Bone marrow (tissue), 2 donors: ENCODE measurements around the gene PNO1.
"Not testable (repeated sequence)": the region's sequence is repeated elsewhere in the genome, so short reads cannot be mapped to it uniquely, and the experiment has no call there.

ENCODE experiments used
- DNase-seq, 2 donors: peaks; one replicate each; lab custom pipeline; 2025; lab: John Stamatoyannopoulos, UW

The PNO1 gene

DNA sequence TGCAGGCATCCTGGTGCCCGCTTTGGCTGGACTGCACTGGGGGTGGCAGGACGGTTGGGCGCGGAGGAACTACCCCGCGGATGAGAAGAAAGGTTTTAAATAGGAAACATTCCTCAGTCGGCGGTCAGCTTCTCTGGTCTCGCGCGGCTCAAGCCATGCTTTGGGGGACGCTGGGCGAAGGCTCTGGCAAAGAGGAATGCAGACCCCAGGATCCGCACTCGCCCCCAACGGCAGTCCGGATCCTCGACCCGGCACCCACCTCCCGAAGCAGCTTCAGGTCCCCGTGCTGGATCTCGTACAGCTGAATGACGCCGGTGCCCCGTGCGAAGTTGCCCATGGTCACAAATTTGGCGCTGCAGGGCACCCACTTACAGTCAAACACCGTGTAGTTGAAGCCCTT, 686 bp upstream of the PNO1 start:
- peak in 1 of 2 donors; percentile 83 for DNase-seq

DNA sequence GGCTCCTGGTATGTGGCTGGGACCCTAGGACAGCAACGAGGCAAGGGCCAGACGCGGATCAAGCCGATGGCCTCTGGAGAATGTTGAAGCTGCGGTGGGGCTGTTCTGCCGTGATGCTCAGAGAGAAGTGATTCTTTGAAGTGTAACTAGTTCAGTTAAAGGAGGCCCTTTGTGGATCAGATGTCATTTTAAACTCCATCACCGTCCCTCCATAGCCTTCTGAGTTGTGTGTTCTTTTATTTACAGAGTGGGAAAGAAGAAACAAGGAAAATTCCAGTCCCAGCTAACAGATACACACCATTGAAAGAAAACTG, 403 bp downstream of the PNO1 start:
- no peak for DNase-seq

DNA sequence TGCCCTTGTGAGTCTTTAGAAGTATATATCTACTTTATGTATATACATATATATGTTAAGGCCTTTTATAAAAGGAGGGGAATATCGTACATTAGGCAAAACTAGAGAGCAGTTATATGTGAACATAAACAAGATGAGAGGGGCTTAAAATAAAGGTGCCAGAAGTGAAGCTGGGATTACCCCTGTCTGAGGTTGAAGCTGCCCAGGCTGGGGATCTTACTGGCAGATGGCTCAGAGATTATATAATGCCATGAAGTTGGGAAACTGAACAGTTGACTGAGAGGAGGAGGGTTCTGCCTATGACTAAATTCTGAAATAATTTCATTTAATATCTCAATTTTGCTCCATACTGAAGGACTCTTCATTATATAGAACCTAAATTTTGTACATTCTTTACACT, 6.0 kb downstream of the PNO1 start:
- DNase-seq, result no peak

DNA sequence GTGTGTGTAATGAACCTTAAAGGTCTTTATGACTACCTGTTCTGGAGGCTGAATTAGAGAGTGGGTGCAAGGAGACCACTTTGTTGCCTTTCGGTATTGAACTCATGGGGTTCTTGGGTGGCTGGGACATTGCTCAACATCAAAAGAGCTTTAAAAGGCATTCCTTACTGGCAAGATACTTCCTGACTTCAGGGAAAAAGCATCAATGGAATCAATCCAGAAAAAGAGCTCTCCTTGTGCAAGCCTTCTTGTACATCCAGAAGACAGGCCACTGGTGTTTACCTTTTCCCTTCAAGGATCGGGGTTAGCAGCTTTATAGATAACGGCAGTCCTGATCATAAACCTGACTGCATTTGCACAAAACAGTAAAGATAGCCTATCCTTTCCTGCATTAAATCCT, 9.5 kb downstream of the PNO1 start:
- DNase-seq, result no peak

DNA sequence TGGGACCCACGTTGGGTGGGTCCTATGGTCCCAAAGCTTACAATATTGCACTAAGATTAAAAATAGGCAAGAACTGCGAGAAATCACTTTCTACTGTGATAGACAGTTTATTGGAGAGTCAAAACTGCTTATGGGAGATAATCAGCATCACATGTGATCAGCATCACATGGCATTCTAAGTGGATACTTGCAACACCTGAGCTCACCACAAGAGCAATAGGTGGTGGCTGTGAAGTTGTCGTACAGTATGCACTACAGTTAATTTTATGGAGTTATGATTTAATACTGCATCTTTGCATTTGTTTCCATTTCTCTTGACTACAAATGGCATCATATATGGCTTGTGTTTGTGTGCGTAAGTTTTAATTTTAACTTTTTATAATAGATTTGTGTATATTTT, 11.6 kb downstream of the PNO1 start:
- DNase-seq, result no peak

DNA sequence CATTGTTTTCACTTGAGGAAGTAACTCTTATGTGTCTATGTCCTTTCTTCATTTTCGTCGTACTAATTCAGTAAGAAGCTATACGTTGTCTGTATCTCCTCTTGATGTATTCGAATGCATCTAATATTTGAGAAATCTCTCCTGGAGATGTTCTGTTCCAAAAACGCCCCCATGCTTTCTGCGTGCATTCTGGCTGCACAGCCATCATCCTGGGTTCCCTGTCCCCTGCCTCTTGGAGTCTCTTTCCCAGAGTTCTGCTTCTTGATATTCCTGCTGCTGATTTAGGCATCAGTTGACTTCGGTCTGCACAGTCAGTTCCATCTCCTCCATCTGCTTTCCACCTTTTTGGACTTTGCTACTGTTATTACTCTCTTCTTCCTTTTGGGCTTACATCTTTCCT, 13.5 kb downstream of the PNO1 start:
- no peak for DNase-seq

DNA sequence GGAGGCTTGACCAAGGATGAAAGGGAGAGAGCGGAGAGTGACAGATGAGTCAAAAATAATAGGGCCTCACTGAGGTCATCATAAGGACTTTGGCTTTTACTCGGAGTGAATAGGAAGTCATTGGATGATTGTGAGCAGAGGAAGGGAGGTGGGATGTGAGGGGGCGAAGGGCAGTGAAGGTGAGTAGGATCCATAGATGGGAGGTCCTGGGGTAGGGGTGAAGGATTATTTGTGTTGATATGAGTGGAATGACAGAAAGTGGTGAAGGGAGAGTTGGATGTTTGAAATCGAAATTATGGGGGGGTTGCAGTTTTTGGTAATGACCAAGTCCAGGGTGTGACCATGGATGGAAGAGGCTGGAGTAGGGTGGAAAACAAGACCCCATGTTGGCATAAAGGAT, 14.0 kb downstream of the PNO1 start:
- no peak for DNase-seq

DNA sequence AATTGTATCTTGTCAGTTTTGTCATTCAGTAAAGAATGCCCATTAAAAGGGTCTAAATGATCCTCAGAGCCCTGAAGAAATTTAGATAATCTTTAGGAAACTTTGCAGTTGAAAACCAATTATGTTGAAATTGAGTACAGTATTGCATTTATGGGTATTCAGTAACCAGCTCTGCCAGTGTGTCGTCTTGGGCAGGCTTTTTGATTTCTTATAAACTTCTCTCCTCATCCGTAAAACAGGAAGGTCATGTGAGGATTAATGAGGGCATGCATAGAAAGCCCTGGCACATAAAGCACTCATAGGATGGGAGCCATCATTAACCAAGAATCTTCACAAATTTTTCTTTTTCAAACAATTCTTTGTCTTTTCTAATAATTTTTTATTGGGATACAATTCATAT, 14.8 kb downstream of the PNO1 start:
- no peak for DNase-seq

DNA sequence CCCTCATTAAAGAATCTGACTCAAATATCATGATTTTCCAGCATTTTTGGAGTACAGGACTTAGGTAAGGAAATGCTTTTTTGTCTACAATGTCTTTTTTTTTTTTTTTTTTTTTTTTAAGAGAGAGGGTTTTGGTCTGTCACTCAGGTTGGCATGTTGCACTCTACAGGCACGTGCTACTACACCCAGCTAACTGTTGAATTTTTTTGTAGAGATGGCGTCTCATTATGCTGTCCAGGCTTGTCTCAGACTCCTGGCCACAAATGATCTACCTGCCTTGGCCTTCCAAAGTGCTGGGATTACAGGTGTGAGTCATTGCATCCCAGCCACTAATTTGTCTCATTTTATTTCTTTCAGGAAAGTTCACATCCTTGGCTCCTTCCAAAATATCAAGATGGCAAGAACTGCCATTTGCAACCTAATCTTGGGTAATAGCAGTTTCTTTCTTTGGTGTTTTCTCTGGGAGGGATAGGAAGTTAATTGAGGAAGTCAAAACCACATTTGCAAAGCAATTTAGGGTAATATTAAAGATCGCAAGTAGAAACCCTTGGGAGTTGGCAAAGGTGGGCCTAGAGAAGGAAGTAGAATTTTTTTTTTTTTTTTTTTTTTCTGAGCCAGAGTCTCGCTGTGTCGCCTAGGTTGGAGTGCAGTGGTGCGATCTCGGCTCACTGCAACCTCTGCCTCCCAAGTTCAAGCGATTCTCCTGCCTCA, 15.5 kb downstream of the PNO1 start:
- peak in 1 of 2 donors; percentile 75 for DNase-seq

DNA sequence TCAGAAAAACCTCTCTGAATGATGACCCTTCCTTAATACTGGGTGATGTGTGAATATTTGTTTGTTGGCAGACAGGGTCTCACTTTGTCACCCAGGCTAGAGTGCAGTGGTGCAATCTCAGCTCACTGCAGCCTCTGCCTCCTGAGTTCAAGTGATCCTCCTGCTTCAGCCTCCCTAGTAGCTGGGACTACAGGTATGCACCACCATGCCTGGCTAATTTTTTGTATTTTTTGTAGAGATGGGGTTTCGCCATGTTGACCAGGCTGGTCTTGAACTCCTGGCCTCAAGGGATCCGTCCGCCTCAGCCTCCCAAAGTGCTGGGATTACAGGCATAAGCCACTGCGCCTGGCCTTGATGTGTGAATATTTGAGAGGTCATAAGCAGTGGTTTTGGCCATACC, 17.5 kb downstream of the PNO1 start:
- DNase-seq, result not testable (repeated sequence)

DNA sequence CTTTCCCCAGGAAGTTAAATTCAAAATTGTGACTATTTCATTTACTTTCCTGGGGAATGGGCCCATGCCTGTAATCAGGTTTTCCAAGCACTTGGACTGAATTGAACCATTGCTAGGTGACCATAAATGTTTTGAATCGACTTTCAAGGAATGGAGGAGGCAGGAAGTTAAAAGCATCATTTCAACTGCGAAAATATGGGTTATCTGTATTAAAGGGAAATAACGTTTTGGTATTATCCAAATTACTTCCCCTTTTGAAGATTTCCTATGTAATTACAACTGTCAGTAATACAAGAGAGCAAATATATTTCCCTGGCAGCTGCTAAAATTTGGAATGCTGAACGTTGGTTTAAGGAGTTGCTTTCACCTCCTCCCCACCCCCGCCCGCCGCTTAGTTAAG, 19.0 kb downstream of the PNO1 start:
- DNase-seq, result no peak

DNA sequence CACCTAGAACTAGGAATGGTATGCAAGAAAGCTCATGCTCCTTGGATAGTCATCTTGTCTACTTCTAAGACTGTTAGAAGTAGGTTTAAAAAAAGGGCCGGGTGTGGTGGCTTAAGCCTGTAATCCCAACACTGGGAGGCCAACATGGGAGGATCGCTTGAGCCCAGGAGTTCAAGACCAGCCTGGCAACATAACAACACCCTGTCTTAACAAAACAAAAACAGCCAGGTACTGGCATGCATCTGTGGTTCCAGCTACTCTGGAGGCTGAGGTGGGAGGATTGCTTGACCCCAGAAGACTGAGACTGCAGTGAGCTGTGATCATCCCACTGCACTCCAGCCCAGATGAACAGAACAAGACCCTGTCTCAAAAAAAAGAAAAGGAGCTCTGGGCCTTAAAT, 19.9 kb downstream of the PNO1 start:
- no peak for DNase-seq

DNA sequence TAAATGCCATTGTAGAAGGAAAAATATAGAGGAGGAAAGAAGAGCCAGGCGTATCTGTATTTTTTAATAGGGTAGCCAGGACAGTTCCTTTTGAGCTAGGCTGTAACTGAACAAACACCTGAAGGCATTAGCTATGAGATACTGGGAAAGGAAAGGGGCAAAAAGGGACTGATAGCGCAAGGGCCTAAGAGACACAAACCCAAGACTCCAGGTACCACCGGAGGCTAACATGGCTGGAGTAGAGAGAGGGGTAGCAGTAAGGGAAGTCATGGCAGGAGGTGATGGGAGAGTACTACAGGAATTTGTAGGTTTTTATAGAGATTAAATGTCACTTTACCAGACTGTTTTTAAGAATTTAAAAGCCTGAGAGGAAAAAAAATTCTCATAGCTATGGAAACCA, 20.7 kb downstream of the PNO1 start:
- no peak for DNase-seq

DNA sequence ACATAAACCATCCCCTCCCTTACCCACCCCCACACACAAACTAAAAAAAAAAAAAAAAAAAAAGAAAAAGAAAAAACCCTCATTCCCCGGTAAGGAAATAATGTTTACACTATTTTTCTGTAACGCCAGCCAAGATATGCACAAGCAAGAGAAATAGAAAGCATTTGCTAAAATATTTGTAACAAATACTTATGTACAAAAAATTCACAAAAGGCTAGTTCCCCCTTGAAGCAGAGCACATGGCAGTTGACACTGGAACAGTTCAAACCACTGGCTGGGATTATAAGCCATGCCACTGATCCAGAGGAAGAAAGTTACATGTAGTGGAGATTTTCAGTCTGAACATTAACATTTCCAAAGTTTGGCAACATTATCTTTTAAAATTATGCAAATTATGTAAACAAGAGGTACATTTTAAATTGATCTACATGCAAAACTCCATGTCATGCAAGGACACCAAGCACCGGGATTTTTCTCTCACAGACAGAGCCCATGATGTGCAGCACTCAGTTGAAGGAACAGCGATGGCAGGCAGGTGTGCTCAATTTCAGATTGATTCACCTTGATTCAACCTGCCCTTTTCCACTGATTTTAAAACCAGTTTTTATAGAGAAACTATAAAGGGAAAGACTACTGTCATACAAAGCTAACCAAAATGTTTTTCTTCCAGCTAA, 21.4 kb downstream of the PNO1 start:
- no peak for DNase-seq

DNA sequence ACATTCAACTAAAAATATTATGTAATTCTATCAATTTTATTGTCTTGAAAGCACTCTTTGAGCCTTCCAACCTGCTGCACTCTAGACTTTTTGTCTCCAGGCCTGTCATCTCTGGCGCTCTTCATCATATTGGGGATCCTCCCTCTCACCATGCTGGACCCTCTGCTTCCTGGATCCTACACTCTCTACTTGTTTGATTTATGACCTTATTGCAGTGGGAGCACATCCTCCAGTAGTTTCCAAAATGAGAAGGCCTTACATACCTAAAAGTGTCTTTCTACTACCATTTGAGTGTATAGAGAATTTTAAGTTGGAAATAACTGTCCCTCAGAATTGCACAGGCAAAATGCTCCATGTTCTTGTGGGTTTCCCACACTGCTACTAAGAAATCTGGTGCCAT, 25.2 kb downstream of the PNO1 start:
- DNase-seq, result no peak

DNA sequence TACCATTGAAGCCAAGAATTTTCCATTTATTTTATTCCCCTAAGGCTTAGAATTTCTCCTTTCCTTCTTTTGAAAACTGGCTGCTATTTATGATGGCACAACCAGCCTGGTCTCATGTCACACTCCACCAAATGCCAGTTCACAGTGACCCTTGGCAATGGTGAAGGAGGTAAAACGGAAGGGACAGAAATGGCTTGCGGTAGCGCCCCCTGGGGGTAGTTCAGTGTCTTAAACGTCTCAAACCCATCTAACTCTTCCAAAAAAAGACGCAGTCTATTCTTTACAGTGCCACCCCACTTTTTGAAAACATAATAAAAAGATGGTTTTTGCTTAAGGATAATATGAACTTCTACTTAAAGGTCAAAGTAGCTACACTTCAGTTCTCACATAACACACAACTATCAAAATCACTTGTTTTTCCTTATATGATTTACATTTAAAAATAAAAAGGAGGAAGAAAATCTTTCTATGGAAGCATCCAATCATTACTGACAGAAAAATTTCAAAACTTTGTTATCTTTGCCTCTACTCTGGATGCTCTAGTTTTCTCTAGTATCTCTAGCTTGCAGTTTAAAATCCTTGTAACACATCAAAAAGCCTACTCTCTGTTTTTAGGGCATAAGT, 28.0 kb downstream of the PNO1 start:
- DNase-seq, result peak in 1 of 2 donors; percentile 11

DNA sequence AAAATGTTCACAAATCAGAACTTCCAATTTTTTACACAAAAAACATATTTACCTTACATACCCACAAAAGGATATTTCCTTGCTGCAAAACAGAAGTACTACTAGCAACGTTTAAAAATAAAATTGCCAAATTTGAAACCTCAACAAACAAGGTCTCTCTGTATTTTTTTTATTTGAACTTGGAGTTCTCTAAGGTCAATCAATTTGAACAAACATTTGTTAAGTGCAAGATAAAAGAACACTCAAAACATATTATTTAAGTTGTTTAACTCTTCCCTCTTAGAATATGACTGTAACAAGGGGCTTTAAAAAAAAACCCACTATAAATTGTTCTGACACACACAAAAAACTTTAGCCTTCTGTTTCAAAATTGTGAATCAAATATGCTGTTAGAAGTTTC, 29.6 kb downstream of the PNO1 start:
- no peak for DNase-seq

DNA sequence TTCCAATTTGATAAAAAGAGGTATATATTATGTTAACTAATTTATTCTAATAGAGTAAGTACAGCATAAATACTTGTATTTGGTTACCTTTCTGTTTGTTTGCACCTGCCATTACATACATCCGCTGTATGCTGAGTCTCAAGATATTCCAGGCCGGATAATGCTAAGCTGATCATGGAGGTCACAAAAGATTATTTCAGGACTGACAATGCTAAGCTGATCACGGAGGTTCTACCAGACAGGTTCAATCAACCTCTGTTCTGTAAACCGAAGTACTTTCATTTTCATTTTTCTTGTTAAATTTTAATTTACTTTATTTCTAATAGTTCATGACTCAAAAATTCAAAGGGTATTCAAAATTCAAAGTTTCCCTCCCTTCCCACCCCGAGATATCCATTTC, 31.1 kb downstream of the PNO1 start:
- DNase-seq, result no peak

DNA sequence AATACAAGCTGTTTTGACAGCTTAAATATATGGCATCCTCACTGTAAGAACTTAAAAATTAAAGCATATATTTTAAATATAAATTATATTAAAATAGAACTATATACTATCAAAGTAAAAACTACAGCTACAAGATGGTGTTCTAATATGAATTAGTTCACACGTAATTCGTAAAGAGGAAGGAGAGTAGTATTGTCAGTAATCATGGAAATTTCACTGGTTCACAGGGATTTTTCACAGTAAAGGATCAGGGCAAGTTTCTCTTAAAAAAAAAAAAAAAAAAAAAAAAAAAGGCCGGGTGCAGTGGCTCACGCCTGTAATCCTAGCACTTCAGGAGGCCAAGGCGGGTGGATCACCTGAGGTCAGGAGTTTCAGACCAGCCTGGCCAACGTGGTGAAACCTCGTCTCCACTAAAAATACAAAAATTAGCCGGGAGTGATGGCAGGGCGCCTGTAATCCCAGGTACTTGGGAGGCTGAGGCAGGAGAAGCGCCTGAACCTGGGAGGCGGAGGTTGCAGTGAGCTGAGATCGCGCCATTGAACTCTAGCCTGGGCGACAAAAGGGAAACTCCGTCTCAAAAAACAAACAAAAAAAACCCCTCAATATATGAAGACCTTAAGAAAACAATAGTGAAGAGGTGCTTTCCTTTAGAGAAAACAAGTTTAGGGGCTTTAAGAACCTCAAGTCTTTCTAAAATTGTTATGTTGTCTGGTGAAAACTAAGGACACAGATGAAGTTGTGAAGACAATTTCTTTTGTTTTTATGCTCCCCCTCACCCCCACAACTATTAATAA, 32.5 kb downstream of the PNO1 start:
- DNase-seq, result no peak

DNA sequence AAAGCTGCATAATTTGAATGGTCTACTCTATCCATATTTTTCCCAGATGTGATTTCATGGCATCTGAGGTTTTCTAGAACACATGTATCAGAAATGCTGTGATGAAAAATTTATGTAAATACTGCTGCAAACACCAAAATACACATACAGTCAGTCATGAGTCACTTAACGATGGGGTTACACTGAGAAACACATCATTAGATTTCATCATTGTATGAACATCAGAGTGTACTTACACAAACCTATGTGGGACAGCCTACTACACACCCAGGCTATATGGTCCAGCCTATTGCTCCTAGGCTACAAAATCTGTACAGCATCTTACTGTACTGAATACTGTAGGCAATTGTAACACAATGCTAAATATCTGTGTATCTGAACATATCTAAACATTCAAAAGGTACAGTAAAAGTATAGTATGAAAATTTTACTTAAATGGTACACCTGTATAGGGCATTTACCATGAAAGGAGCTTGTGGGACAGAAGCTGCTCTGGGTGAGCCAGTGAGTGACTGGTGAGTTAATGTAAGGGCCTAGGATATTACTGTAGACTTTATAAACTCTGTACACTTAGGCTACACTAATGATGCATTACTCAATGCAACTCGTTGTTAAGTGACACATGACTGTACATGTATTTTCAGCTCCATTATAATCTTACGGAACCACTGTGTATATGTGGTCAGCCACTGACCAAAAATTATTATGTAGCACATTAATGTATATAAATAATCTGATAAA, 33.5 kb downstream of the PNO1 start:
- no peak for DNase-seq

DNA sequence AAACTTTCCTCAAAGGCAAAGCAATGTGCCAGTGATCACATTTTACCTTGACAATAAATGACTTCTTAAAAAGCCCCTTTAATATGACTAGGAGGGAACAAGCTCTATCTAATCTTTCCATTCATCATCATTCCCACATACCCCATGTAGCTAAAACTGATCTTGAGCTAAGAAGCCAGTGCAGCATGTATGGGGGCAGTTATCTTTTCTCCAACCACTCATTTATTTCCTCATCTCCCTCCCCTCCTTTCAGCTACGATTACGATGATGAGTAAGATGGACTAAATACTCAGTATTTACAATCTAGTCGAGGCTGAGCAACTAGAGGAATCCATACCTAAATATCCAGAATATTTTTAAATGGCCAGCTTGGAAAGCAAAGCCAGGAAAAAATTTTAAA, 35.5 kb downstream of the PNO1 start:
- no peak for DNase-seq

DNA sequence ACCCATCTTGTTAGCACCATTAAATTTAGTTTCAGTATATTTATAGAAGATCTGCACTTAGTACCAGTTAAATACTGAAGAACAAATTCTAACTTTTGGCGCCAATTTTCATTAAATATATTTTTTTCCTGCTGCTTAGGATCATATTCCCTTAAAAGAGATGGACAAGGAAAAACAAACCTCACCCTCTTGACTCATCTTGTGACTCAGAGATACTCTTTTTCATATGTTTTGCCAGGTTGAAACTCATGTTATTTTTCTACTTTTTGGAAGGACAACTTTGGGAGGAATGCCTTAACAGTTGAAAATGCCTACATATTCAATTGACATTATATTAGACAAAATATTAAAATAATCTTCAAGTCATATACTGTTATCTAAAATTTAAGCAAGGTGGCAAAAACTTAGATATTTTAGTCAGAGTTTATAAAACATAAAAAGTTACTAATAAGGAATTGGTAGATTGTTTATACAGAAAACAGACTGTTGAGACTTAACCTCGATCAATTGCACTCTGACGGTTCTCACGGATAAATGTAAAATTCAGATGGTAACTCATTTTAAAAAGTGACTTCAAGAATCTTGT, 36.2 kb downstream of the PNO1 start:
- no peak for DNase-seq
